H1 (cell line): ENCODE data around the gene GABRB2. TPM values are rescaled to one million over a fixed set of nuclear protein-coding genes. Genes with fewer than 3 reads are reported as not detected.

Source experiments
- CHD7 ChIP-seq: fragments of 300-600 bp; sonication (generic); IDR thresholded peaks from 2 replicates; pipeline ENCODE4 v1.7.1; 2012; ENCODE audit warnings: low read length, moderate library complexity, mild to moderate bottlenecking, inconsistent platforms; ENCODE audit not compliant: insufficient replicate concordance
- polyA plus RNA-seq, 7 experiments: library from polyadenylated mRNA; depleted of rRNA in 3 of 7; stranded (reverse) in 5 of 7; unstranded in 2 of 7; fragments of >200 nt in 5 of 7; fragments of 200-250 nt in 2 of 7; gene quantifications; 1 replicate in 5 of 7; 2 replicates in 1 of 7; 4 replicates in 1 of 7; pipeline versions ENCODE4 v1.2.1 to v1.2.3, GENCODE V29; 2011 to 2013; ENCODE audit warnings: missing spikeins in 2 of 7, mixed read lengths in 2 of 7
- total RNA-seq: library from RNA; stranded (reverse); fragmentation: NEBNext Ultra II Directional; extraction: Animal tissue kit (Norgen Biotek cat#: 25700); gene quantifications from 2 replicates; pipeline ENCODE4 v1.2.1, GENCODE V29; 2021

The GABRB2 gene
- total and polyA plus RNA-seq, 2 of the 8 experiments (the other 6 are each of a cell fraction or from before 2014, with no cell fraction given), result 0.54 to 1.9 TPM

DNA sequence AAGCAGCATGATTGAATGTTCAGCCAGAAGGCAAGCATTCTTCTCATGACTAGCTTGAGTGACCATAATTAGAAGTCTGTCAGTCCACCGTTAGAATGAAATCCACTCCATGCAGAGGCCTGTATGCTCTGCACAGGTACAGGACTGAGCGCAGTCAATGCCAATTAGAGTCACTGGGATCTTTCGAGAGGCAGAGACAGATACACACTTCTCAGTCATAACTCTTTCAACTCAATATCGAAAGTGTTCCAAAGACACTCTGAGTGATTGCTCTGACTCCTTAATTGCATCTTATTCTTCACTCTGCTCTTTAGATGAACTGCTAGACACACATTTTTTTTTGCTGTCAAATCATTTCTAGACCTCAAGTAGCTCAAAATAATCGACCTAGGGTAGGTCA, 203.6 kb downstream of the GABRB2 start (continued):
- no peak for TF ChIP-seq CHD7
